ENCODE results near the gene TEAD3. TPM values are rescaled to one million over a fixed set of nuclear protein-coding genes. Genes with fewer than 3 reads are reported as not detected.

Gene TEAD3
- total RNA-seq, 1 donor from 2014 or later: 43.4 TPM

DNA sequence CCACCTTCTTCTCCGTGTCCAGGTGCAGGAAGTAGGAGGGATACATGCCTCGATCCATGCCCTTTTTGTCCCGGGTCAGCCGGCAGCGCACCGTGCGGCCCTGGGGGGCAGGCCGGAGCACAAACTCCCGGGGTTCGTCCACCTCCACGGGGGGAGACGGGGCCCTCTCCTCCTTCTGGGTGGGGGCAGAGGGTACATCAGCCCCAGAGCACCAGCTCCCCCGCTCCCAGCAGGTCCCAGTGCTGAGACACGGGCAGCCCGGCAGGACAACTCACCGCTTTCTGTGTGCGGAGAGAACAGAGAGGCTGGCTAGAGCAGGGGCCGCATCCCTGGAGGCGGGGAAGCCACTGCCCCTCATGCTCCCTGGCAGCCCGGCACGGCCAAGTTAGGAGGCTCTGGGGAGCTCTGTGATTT, 9.1 kb upstream of the TEAD3 start:
- Mint-ChIP-seq H3K4me1 (ENCODE audit: low read depth) (peaks cover 6% of the 10 kb centered on the region), H3K4me3 (ENCODE audit: low read depth) (no peak overlapping the region), H3K9me3 (ENCODE audit: low read depth) (no peaks in the 10 kb centered on the region), H3K36me3 (ENCODE audit: insufficient read depth) (no peaks in the 10 kb centered on the region), H3K27me3 (peaks cover 40% of the 10 kb centered on the region), H3K27ac (no peak overlapping the region)
- DNase-seq (ENCODE audit: low spot score, unreplicated experiment): no peak
- TF ChIP-seq, protein P1, sequence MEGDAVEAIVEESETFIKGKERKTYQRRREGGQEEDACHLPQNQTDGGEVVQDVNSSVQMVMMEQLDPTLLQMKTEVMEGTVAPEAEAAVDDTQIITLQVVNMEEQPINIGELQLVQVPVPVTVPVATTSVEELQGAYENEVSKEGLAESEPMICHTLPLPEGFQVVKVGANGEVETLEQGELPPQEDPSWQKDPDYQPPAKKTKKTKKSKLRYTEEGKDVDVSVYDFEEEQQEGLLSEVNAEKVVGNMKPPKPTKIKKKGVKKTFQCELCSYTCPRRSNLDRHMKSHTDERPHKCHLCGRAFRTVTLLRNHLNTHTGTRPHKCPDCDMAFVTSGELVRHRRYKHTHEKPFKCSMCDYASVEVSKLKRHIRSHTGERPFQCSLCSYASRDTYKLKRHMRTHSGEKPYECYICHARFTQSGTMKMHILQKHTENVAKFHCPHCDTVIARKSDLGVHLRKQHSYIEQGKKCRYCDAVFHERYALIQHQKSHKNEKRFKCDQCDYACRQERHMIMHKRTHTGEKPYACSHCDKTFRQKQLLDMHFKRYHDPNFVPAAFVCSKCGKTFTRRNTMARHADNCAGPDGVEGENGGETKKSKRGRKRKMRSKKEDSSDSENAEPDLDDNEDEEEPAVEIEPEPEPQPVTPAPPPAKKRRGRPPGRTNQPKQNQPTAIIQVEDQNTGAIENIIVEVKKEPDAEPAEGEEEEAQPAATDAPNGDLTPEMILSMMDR (IDR thresholded peaks at IDR 0.05; ENCODE audit: unreplicated experiment): no peak

DNA sequence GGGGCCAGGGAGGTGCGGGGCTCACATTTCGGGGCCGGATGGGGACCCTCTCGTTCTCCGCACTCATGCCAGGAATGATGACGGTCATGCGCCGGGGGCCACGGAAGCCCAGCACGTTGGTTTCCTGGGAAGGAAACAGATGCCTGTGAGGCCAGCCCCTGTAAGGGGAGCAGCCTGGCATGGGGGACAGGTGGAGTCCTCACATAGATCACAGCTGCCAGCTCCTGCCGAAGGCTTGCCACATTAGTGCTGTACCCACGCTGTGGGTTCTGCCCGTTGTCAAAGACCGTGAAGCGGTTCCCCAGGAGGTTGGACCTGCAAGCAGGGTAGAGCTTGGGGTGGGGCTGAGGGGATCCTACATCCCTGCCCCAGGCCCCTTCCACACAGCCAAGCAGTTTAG, 6.7 kb upstream of the TEAD3 start:
- no peak overlapping the region for H3K27ac Mint-ChIP-seq
- TF ChIP-seq, protein P1 (IDR thresholded peaks at IDR 0.05; ENCODE audit: unreplicated experiment): no peak
- no peaks in the 10 kb centered on the region for H3K9me3 Mint-ChIP-seq (ENCODE audit: low read depth)
- H3K27me3 Mint-ChIP-seq: peaks cover 46% of the 10 kb centered on the region
- peaks cover 7% of the 10 kb centered on the region for H3K4me1 Mint-ChIP-seq (ENCODE audit: low read depth)
- H3K4me3 Mint-ChIP-seq (ENCODE audit: low read depth): no peak overlapping the region
- no peak for DNase-seq (ENCODE audit: low spot score, unreplicated experiment)
- H3K36me3 Mint-ChIP-seq (ENCODE audit: insufficient read depth): no peaks in the 10 kb centered on the region

DNA sequence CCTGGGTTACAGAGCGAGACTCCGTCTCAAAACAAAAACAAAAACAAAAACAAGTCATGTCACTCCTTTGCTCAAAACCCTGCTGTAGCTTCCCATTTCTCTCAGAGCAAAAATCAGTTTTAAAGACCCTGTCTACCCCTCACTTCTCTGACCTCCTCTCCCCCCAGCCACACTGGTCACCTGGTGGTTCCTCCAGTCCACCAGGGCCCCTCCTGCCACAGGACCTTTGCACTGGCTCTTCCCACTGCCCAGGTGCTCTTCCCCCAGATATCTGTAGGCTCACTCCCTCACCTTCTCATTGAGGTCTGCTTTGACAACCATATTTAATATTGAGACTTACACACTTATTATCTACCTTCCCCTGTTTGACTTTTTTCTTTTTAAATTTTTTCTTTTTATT, 4.9 kb upstream of the TEAD3 start:
- H3K9me3 Mint-ChIP-seq (ENCODE audit: low read depth): no peaks in the 10 kb centered on the region
- TF ChIP-seq, protein P1 (IDR thresholded peaks at IDR 0.05; ENCODE audit: unreplicated experiment): no peak
- no peak overlapping the region for H3K4me3 Mint-ChIP-seq (ENCODE audit: low read depth)
- no peak overlapping the region for H3K27ac Mint-ChIP-seq
- peaks cover 38% of the 10 kb centered on the region for H3K27me3 Mint-ChIP-seq
- no peak for DNase-seq (ENCODE audit: low spot score, unreplicated experiment)
- no peaks in the 10 kb centered on the region for H3K36me3 Mint-ChIP-seq (ENCODE audit: insufficient read depth)
- peaks cover 10% of the 10 kb centered on the region for H3K4me1 Mint-ChIP-seq (ENCODE audit: low read depth)

DNA sequence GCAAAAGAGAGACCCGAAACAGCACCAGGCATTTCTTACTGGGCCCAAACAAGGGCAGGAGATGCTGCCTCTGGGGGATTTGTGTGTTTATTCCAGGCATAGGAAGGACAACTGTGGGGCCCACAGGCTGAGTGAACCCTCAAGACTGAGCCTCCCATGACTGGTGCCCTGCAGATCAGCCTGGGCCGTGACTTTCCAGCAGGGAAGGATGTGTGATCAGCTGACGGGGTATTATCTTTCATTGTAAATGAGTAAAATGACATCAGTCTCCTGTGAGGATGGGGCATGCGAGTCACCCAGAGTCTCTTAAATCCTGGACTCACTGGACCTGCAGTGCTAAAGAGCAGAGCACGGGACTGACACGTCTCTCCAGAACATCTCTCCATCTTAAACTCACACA, 3.9 kb upstream of the TEAD3 start:
- Mint-ChIP-seq H3K4me1 (ENCODE audit: low read depth) (peaks cover 10% of the 10 kb centered on the region), H3K4me3 (ENCODE audit: low read depth) (no peak overlapping the region)

DNA sequence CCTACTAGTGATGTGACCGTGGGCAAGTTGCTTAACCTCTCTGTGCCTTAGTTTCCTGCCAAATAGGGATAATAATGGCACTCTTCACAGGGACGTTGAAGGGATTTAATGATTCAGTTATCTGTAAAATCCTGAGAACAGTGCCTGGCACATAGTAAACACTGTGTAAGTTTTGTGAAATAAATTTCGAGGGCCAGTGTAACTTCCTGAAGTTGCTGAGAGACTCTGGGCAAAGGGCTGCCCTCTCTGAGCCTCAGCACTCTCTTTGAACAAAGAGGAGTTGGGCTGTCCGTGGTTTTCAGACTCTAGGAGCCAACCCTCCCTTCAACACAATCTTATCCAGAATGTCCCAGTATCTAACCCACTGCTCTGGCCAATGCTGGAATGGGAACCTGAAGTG, 2.5 kb upstream of the TEAD3 start:
- Mint-ChIP-seq H3K4me3 (ENCODE audit: low read depth) (no peak overlapping the region), H3K27ac (no peak overlapping the region), H3K9me3 (ENCODE audit: low read depth) (no peaks in the 10 kb centered on the region), H3K27me3 (peaks cover 24% of the 10 kb centered on the region), H3K4me1 (ENCODE audit: low read depth) (peaks cover 13% of the 10 kb centered on the region), H3K36me3 (ENCODE audit: insufficient read depth) (no peaks in the 10 kb centered on the region)
- no peak for DNase-seq (ENCODE audit: low spot score, unreplicated experiment)
- TF ChIP-seq, protein P1 (IDR thresholded peaks at IDR 0.05; ENCODE audit: unreplicated experiment): no peak

More for the DNA sequence above, 3.9 kb upstream of the TEAD3 start:
- H3K27me3 Mint-ChIP-seq: peaks cover 31% of the 10 kb centered on the region
- DNase-seq (ENCODE audit: low spot score, unreplicated experiment): no peak
- no peaks in the 10 kb centered on the region for H3K36me3 Mint-ChIP-seq (ENCODE audit: insufficient read depth)
- TF ChIP-seq, protein P1 (IDR thresholded peaks at IDR 0.05; ENCODE audit: unreplicated experiment): no peak
- H3K9me3 Mint-ChIP-seq (ENCODE audit: low read depth): no peaks in the 10 kb centered on the region
- H3K27ac Mint-ChIP-seq: no peak overlapping the region

Measured in progenitor cell of endocrine pancreas (in vitro differentiated cells).